NAMALWA (cell line): ENCODE results near the gene SOX15.
A peak's percentile ranks its signal among the peaks of the same experiment; 100 is the strongest.

Experiments
- DNase-seq: peaks from one replicate; pipeline ENCODE4 v3.0.0-alpha.2; 2015; ENCODE audit warnings: low spot score

Gene SOX15

DNA sequence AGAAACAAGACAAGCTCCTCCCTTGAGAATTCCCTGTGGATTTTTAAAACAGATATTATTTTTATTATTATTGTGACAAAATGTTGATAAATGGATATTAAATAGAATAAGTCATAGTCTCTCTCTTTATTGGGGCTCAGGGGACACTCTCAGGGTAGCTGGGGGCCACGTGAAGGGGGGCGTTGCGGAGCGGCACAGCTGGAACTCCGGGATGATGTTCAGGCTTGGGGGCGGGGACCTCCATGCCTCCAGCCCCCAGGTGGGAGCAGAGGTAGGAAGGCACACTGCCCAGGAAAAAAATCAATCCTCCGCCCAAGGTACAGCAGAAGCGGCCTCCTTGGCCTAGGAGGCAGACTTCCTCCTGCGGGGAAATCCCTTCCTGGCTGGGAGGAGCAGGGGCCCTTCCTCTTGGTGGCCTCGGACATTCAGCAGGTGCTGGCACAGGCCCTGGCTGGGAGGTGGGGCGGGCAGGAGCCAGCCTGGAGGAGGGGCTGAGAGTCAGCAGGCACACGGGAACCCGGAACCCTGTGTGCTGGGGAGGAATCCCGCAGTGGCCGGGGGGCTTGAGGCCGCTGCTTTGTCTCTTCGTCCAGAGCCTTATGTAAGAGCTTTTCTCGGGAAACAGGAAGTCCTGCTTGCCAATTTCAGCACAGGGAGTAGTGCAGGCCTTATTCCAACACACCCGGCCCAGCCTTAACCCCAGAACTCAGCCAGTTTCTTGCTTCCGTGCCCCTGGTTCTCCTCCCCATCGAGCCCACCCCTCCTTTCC is 31.9 kb downstream of the SOX15 start:
- no peak for DNase-seq

- no peak for DNase-seq
These were observed 32.6 kb downstream of the SOX15 start for GRCh38 chr17:7557147-7557764.

DNA sequence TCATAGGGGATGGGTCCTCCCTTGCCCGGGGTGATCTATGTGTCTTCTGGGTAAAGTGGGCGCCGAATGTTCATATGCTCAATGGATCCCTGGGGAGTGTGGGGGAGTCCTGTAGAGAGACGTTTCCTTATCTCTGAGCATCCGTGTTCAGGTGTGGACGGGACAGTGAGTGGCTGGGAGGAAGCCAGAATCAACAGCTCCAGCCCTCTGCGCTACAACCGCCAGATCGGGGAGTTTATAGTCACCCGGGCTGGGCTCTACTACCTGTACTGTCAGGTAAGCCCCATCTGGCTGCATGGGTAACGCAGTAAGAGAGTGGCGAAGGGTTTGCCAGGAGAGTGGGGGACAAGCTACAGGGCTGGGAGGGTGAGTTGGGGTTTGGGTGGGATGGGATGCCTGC is 33.3 kb downstream of the SOX15 start:
- DNase-seq = no peak

- peak; percentile 13 for DNase-seq
These were observed 34.5 kb downstream of the SOX15 start for GRCh38 chr17:7555320-7555948.

GRCh38 chr17:7553356-7553755 is 36.5 kb downstream of the SOX15 start:
- no peak for DNase-seq

GRCh38 chr17:7552621-7553051 is 37.3 kb downstream of the SOX15 start:
- DNase-seq = no peak

- DNase-seq = no peak
These were observed 38.5 kb downstream of the SOX15 start for GRCh38 chr17:7551396-7551795.

DNA sequence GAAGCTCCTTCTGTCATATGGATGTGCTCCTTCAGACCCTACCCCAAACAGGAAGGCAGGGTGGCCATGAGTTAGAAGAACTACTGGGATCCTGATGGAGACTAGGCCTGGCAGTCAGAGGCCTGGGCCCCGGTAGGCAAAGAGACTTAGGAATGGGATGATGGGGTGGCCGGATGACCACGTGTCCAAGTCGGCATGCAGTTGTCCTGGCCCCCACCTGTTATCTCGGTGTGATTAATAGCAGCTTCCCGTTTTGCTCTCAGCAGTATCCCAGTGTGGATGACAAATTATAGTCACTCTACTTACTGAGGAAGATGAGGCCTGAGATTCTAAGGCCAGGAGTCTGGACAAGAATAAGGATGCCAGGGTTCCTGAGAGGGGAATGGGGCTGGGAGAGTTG is 39.5 kb downstream of the SOX15 start:
- no peak for DNase-seq

DNA sequence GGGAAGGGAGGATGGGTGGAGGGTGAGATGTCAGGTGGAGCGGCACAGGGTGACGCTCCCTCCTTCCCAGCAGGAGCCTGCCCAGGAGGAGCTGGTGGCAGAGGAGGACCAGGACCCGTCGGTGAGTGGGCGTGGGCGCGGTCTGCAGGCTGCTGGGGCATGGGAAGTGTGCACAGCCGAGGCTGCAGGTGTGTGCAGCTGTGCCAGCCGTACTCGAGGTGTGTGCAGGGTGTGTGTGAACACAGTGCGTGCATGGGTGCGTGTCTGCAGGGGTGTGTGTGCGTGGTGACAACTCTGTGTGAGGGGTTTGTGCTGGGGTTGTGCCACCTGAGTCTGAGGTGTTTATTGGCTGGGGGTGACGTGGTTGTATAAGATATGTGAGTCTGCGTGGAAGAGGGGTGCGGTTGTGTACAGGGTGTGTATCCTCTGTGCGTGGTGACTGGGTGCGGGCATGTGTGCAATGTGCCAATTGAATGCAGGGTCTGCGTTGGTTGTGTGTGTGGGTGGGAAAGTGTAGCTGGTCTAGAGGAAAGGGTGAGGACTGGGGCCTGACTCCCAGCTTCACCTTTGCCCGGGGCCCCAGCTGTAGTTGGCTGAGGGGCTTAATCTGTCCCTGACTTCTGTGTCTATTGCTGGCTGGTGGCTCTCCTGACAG is 40.4 kb downstream of the SOX15 start:
- no peak for DNase-seq

DNA sequence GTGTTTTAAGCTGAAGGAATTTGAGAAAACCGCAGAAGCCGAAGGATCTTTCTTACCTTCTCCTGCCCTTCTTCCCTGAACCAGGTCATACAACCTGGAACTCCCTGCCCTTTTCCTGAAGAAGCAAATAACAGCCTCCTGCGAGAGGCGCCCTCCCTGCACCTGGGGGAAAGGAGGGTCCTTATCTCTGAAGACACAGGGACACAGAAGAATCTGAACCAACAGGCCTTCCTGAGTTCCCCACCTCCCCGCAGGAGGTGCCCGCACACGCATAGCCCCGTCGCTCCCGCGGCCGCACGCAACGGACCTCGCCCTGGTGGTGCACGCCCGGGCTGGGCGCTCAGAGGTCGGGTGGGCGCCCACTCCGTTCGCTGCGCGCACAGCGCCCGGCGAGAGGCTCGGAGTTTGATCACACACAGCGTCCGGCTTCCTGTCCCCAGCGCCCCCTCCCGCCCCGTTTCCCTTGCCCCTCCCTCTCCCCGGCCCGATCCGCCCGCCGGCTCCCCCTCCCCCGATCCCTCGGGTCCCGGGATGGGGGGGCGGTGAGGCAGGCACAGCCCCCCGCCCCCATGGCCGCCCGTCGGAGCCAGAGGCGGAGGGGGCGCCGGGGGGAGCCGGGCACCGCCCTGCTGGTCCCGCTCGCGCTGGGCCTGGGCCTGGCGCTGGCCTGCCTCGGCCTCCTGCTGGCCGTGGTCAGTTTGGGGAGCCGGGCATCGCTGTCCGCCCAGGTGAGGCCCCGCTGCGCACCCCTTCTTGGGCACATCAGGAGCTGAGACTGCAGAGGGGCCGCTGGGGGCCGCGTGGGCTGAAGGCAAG is 41.1 kb downstream of the SOX15 start, which contains the start of gene TNFSF12:
TSS of gene TNFSF12 (plus strand) at position 474 of the 816 bp plus-strand sequence. CDS start at position 570, 96 bp downstream.
- no peak for DNase-seq

- no peak for DNase-seq
These were observed 45.0 kb downstream of the SOX15 start for GRCh38 chr17:7544911-7545310.

GRCh38 chr17:7541074-7541621 is 48.7 kb downstream of the SOX15 start:
- DNase-seq = no peak

GRCh38 chr17:7538891-7539545 is 50.9 kb downstream of the SOX15 start:
- no peak for DNase-seq
